Upper lobe of left lung (tissue), 4 donors: ENCODE results near the gene COL15A1.

Experiments used
- CTCF ChIP-seq, 6 experiments: fragments of 450-650 bp in 4 of 6; fragments of 200-600 bp in 2 of 6; sonication (generic) in 2 of 6; IDR thresholded peaks; one replicate each; pipeline ENCODE4 v1.5.1; 2016 to 2019; ENCODE audit warnings: antibody characterized with exemption in 6 of 6
- EP300 ChIP-seq, 4 donors: sonication (generic); formaldehyde crosslinking; IDR thresholded peaks; one replicate each; pipeline ENCODE4 v1.5.1; 2017; ENCODE audit warnings: antibody characterized with exemption in 4 of 4, control low read depth in 2 of 4
- POLR2A ChIP-seq, 4 donors: fragments of 450-650 bp; IDR thresholded peaks; one replicate each; pipeline ENCODE4 v1.5.1; 2016 to 2017; ENCODE audit warnings: antibody characterized with exemption in 4 of 4, mild to moderate bottlenecking in 2 of 4

GRCh38 chr9:98962181-98962560 is 18.5 kb downstream of the COL15A1 start:
- no peak for TF ChIP-seq POLR2A (IDR thresholded peaks at IDR 0.05)
- TF ChIP-seq CTCF (IDR thresholded peaks at IDR 0.05): no peak
- TF ChIP-seq EP300 (IDR thresholded peaks at IDR 0.05): no peak
